WI38 (cell line): Measurements from ENCODE around the gene SETD6.
A peak's percentile ranks its signal among the peaks of the same experiment; 100 is the strongest.
"Not testable (repeated sequence)": the region's sequence is repeated elsewhere in the genome, so short reads cannot be mapped to it uniquely, and the experiment has no call there.

Experiments
- H3K4me3 ChIP-seq: 2 replicates; pipeline ENCODE4 v1.5.1; 2011; ENCODE audit warnings: low read depth, mild to moderate bottlenecking, control low read depth, low read length
- CTCF ChIP-seq: IDR thresholded peaks from 2 replicates; pipeline ENCODE4 v1.5.1; 2012; ENCODE audit warnings: low read depth, mild to moderate bottlenecking, control low read depth, low read length

The SETD6 gene

GRCh38 chr16:58485184-58485887 lies 30.0 kb upstream of the SETD6 start:
- TF ChIP-seq CTCF, result no peak
- no peak overlapping the region for H3K4me3 ChIP-seq

- peak; percentile 81 for TF ChIP-seq CTCF
- no peak overlapping the region for H3K4me3 ChIP-seq
Observed at GRCh38 chr16:58487566-58488351, 27.6 kb upstream of the SETD6 start.

GRCh38 chr16:58488531-58488930 lies 26.8 kb upstream of the SETD6 start:
- TF ChIP-seq CTCF, result no peak
- H3K4me3 ChIP-seq, result no peak overlapping the region

DNA sequence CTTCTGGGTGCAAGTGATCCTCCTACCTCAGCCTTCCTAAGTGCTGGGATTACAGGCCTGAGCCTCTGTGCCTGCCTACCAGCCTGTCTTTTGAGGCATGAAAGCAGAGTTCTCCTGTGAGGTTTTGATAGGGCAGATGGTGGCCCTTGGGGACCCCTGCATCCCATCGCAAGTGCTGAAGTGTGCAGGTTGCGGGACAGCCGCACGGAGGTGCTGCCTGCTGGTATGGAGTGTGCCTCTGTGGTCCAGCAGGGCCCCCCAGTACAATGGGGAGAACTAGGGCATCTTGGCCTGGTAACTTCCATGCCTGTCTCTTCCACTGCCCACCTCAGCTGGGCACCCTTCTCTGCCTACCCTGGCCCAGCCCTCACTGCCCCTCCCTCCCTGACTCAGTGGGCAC lies 25.3 kb upstream of the SETD6 start:
- no peak for TF ChIP-seq CTCF
- no peak overlapping the region for H3K4me3 ChIP-seq

GRCh38 chr16:58490539-58490938 lies 24.8 kb upstream of the SETD6 start:
- not testable (repeated sequence) for H3K4me3 ChIP-seq

- TF ChIP-seq CTCF, result no peak
- no peak overlapping the region for H3K4me3 ChIP-seq
Observed at GRCh38 chr16:58492066-58492465, 23.3 kb upstream of the SETD6 start.

DNA sequence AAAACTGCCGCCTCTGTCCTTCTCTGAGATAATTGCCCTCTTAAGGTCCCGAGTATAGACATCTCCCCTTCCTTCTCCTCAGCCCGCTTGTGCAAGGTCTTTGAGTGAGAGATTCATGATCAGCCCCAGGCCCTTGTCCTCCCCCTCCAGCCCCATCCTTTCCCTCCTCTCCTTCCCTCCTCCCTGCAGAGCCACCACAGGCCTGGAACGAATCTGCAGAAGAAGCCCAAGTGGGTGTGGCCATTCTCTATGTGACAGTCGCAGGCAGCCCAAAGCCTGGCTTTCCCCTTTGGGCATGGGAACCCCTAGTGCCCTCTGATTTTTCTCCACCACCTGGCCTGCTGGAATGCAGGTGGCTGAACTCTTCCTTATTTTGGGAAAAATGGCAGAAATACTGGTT lies 22.6 kb upstream of the SETD6 start:
- no peak overlapping the region for H3K4me3 ChIP-seq
- no peak for TF ChIP-seq CTCF
